ENCODE data around the gene ZNF236. TPM values are rescaled to one million over a fixed set of nuclear protein-coding genes. Genes with fewer than 3 reads are reported as not detected.
"Not testable (repeated sequence)": the region's sequence is repeated elsewhere in the genome, so short reads cannot be mapped to it uniquely, and the experiment has no call there.

The ZNF236 gene
- total RNA-seq, 1 donor from 2014 or later: 10.4 TPM

DNA sequence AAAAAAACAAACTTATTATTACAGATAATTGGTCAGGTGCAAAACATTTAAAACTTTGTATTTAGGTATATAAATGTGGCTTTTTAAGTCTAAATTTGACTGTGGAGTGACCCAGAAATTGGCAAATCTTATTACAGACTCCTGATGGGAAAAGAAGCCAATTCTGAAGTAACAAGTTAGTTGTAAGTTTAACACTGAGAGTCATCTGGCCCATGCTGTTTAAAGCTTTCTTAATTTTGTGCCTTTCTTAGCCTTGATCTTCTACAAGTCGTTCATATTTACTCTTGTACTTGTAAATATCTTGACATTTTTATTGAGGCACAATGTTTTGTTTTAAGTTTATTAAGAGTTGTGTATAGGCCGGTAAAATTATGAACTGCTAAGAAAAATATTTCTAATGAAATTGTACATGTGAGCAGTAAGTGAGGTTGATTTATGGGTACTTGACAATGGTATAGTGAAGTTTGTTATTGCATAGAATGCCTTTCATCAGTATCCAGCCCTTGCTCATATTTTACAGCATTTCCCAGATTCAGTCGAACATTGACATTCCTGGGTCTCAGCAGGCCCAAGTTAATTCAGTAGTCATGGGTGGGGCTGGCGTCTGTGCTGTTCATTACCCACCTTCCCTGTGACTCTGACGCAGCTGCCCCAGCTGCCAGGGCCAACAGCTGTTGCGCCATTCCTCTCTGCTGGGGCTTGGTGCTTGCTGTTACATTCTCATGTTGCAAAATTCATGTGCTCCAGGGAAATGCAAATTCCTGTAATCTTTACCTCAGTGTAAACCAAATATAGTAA is 121.4 kb downstream of the ZNF236 start:
- peak; percentile 78 for DNase-seq (ENCODE audit: low read depth)

DNA sequence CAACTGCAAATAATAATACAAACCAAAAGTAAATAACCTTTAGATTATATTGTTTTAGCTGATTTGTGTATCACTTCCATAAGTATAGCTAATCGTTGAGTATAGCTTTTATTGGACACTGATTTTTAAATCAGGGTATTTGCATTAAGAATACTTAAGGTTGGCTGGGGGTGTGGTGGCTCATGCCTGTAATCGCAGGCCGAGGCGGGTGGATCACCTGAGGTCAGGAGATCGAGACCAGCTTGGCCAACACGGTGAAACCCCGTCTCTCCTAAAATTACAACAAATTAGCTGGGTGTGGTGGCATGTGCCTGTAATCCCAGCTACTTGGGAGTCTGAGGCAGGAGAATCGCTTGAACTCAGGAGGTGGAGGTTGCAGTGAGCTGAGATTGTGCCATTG is 122.0 kb downstream of the ZNF236 start:
- not testable (repeated sequence) for DNase-seq (ENCODE audit: low read depth)

DNA sequence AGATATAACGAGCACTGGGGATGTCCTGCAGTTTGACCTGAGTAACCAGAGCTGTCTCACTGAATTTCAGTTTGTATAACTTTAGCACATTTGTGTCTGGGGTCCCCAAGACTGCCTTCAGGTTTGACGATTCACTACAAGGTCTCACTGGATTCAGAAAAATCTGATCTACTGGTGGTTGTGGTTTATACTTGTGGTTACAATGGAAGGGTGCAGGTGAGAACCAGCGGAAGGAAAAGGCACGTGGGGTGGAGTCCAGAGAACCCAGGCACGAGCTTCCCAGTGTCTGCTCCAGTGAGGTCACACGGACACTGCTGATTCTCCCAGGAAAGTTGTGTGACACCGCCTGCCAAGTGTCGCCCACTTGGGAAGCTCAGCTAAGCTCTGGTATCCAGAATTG is 126.0 kb downstream of the ZNF236 start:
- no peak for DNase-seq (ENCODE audit: low read depth)

DNA sequence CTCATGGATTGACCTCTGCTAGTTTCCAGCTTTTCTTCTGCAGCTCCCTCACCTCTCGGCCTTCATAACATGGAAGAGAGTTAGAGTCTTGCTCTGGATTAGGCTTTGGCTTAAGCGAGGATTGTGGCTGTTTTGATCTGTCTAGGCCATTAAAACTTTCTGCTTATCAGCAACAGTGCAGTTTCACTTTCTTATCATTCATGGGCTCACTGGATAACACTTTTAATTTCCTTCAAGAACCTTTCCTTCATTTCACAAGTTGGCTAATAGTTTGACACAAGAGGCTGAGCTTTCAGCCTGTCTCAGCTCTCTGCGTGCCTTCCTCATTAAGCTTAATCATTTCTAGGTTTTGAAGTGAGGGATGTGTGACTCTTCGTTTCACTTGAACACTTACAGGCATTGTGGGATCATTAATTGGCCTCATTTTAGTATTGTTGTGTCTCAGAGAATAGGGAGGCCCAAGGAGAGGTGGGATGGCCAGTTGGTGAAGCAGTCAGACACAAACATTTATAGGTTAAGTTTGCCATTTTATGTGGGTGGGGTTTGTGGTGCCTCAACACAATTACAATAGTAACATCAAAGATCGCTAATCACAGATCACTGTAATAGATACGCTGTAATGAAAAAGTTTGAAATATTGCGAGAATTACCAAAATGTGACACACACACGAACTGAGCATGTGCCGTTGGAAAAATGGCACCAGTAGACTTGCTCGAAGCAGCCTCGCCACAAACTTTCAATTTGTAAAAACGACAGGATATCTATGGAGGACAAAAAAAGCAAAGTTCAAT is 129.3 kb downstream of the ZNF236 start:
- no peak for DNase-seq (ENCODE audit: low read depth)

DNA sequence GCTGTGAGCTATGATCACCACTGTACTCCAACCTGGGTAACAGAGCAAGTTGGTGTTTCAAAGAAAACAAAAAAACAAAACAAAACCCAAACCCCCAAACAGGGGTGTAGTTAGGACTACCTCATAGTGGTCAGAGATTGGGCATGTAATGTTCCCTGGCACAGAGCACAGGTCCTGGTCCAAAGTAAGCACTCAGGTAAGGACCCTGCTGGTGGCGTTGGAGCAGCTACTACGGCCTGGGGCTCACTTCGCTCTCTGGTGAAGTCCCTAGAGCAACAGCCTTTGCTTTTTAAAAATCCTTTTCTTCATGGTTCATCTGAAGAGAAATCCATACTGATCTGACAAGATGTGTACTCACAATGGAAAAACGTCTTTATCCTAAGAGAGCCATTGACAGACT is 130.4 kb downstream of the ZNF236 start:
- no peak for DNase-seq (ENCODE audit: low read depth)

DNA sequence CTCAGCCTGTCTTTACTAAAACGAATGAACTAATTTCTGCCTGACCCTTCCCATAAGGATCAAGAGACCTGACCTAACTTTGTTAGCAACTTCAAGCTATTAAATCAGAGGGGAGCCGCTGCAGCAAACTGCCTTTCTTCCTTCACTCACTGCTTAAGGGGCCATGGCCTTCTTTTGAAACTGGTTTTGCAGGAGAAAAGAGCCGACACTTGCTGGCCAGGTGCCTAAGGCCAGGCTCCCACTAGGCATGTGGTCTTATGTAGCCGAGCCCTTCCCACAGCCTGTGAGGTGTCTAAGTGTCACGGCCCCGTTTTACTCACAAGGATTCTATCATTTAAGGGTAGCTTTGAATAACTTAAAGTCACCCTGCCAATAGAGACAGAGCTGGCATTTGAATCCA is 130.8 kb downstream of the ZNF236 start:
- no peak for DNase-seq (ENCODE audit: low read depth)

DNA sequence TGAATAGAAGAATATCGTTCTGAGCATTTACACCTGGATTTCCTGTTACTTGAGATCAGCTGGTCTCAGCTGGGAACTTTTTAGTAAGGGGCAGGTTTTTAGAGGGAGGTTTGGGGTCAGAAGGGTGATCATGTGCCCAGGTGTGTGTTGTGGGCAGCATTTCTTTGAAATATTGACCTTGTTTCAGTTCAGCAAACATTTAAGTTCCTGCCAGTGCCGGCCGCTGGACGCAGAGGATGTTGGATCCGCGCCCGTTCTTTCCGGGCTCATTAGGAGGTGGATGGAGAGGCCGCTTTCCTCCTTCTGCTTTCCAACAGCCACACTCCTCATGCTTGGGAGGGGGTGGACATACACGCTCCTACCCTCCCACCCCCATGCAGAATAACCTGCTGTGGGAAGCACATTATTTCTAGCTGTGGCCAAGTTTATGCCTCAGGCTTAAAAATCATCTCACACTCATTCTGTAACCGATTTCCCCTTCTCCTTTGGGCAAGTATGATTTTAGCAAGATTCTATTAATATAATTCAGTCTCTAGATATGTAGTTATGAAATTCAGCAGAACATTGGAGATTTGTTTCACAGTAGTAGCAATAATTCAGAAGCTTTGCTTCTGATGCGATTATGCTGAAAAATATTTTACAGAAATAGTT is 131.4 kb downstream of the ZNF236 start:
- DNase-seq (ENCODE audit: low read depth): no peak

DNA sequence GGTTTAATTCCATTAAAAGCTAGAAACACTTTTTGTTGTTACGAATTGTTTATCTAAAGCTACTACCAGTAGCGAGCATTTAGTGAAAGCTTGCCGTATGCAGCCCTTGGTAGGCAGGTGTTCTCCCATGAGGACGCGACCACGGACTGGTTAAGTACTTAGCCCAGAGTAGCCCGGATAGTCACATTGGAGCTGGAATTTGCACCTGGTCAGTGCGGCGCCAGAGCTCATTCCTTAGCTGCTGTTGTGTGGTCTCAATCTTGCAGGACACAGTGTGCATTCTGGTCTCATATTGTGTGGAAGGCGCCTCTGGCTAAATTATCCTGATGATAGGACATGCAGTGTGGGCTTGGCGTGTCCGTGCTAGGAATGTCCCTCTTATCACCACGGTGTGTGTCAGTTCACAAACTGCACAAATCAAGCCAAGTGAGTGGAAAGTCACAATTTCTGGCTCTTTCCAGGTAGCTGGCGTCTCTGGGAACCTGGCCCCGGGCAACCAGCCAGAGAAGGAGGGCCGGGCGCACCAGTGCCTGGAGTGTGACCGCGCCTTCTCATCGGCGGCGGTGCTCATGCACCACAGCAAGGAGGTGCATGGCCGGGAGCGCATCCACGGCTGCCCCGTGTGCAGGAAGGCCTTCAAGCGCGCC is 133.3 kb downstream of the ZNF236 start:
- peak; percentile 69 for DNase-seq (ENCODE audit: low read depth)

DNA sequence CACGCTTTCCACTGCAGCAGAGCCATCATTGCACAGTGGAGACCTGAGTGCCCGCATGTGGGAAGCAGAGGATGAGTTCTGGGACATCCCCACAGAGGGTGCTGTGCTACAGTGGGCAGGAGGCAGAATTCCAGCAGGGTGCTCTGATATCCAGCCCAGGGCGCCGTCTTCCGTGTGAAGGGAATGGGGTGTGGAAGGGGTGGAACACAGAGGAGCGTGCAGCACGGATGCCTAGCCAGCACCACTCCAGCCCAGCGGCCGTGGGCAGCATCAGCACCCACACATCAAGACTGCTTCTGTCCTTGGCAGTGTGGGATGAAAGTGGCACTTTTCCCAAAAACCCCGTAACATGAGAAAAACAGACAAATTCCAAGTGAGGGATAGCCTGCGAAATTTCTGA is 134.3 kb downstream of the ZNF236 start:
- DNase-seq (ENCODE audit: low read depth): no peak

DNA sequence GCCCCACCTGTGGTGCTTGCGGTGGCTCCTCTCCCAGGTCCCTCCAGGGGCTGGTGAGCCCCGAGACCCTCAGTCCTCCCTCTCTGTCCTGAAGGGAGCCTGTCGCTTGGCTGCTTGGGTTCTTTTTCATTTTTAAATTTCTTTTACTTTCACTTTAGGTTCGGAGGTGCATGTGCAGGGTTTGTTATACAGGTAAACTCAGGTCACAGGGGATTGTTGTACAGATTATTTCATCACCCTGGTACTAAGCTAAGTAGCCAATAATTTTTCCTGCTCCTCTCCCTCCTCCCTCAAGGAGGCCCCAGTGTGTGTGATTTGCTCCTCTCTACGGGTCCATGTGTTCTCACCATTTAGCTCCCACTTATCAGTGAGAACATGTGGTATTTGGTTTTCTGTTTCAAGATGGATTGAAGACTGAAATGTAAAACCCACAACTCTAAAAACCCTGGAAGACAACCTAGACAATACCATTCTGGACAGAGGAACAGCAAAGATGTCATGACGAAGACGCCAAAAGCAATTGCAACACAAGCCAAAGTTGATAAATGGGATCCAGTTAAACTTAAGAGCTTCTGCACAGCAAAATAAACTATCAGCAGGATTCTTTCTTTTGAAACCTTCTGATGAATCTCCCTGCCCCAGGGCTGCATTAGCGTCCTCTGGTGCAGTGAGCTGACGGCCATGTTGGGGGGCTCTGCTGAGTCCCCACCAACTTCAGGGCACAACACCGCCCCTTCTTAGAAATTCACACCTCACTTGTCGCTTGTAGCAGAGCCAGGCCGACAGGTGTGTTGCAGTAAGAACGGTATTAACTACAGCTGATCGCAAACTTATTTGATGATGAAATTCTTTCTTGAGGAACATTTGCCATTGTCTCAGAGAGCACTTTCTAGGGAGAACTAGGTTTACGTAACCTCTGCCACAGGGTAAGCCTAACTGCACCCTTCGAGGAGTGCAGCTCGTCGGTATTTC is 135.3 kb downstream of the ZNF236 start:
- DNase-seq (ENCODE audit: low read depth): no peak

DNA sequence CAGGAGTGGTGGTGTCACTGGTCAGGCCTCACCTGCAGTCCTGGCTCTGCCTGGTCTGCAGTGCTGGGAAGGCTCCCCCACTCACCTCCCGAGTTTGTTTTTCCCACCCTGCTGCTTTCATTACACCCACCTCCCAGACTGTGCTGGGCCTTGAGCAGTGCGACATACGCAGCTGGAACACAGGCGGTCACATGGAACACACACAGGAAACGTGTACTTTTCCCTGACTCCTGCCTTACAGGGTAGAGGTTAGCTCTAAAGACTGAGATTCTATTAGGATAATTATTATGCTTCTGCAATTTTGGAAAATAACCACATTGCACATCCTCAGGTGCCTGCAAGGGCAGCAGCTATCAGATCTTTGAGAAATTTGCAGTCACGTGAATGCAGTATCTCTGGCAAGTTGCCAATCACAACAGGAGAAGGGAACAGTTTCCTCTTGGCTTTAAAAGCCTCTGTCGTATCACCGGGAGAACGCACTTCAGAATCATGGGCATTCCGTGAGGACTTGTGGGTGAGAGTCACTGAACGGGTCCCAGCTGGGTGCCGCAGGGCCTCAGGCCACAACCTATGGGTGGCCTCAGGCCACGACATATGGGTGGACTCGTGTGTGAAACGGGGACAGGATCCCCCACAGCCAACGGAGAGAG is 136.5 kb downstream of the ZNF236 start:
- DNase-seq (ENCODE audit: low read depth): no peak

DNA sequence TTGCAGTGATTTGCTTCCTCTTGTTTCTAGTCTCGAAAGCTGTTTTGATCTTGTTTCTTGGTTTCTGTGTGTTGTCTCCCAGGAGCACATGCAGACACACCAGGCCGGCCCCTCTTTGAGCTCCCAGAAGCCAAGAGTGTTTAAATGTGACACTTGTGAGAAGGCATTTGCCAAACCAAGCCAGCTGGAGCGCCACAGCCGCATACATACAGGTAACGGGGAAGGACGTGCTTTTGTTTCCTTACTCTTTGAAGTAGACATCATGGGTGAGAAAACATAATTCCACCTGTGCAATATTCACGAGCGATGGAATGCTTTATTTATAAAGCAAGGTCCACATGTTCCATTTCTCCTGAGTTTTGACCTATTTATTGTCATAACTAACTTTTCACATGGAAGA is 137.2 kb downstream of the ZNF236 start:
- DNase-seq (ENCODE audit: low read depth): no peak

DNA sequence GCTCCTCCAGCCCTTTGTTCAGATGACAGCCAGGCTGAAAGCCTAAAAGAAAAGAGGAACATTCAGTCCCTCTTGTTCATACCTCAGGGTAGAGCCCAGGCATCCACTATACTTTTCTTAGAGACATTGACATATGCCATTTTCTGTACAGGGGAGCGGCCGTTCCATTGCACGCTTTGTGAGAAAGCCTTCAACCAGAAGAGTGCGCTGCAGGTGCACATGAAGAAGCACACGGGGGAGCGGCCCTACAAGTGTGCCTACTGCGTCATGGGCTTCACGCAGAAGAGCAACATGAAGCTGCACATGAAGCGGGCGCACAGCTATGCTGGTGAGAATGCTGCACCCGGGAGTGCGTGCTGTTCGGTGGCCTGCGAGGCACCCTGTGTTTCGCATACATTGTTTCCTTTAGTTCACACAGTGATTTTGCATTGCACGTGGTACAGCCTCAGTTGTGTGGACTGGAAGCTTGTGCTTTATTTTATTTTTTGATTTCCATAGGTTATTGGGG is 138.2 kb downstream of the ZNF236 start:
- no peak for DNase-seq (ENCODE audit: low read depth)

DNA sequence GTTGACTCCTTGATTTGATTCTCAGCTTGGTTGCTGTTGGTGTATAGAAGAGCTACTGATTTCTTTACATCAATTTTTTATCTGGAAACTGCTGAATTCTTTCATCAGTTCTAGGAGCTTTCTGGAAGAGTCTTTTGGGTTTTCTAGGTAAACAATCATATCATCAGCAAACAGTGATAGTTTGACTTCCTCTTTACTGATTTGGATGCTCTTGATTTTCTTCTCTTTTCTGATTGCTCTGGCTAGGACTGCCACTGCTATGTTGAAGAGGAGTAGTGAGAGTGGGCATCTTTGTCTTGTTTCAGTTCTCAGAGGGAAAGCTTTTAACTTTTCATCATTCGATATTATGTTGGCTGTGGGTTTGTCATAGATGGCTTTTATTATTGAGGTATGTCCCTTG is 140.5 kb downstream of the ZNF236 start:
- no peak for DNase-seq (ENCODE audit: low read depth)

DNA sequence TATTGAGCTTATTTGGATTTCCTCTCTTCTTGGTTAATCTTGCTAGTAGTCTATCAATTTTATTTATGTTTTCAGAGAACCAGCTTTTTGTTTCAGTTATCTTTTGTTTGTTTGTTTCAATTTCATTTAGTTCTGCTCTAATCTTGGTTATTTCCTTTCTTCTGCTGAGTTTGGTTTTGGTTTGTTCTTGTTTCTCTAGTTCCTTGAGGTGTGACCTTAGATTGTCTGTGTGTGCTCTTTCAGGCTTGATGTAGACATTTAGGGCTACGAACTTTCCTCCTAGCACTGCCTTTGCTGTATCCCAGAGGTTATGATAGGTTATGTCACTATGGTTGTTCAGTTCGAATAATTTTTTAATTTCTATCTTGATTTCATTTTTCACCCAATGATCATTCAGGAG is 141.6 kb downstream of the ZNF236 start:
- DNase-seq (ENCODE audit: low read depth): no peak

DNA sequence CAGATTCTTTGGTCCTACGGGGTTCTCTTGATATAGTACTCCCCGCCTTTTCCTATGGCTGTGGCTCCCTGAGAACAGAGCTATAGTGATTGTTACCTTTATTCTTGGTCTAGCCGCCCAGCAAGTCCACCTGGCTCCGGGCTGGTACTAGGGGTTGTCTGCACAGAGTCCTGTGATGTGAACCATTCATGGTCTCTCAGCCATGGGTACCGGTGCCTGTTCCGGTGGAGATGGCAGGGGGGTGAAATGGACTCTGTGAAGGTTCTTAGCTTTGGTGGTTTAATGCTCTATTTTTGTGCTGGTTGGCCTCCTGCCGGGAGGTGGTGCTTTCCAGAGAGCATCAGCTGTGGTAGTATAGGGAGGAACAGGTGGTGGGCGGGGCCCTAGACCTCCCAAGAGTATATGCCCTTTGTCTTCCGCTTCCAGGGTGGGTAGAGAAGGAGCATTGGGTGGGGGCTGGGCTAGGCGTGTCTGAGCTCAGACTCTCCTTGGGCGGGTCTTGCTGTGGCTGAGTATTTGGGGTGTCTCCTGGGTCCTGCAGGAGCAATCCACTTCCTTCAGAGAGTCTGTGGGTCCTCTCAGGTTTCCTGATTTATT is 143.3 kb downstream of the ZNF236 start:
- DNase-seq (ENCODE audit: low read depth): peak; percentile 80

DNA sequence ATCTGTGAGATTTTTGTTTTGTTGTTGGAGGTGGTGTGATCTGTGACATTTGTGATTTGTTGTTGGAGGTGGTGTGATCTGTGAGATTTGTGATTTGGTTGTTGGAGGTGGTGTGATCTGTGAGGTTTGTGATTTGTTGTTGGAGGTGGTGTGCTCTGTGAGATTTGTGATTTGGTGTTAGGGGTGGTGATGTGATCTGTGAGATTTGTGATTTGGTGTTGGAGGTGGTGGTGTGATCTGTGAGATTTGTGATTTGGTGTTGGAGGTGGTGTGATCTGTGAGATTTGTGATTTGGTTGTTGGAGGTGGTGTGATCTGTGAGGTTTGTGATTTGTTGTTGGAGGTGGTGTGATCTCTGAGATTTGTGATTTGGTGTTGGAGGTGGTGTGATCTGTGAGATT is 144.9 kb downstream of the ZNF236 start:
- DNase-seq (ENCODE audit: low read depth): not testable (repeated sequence)

DNA sequence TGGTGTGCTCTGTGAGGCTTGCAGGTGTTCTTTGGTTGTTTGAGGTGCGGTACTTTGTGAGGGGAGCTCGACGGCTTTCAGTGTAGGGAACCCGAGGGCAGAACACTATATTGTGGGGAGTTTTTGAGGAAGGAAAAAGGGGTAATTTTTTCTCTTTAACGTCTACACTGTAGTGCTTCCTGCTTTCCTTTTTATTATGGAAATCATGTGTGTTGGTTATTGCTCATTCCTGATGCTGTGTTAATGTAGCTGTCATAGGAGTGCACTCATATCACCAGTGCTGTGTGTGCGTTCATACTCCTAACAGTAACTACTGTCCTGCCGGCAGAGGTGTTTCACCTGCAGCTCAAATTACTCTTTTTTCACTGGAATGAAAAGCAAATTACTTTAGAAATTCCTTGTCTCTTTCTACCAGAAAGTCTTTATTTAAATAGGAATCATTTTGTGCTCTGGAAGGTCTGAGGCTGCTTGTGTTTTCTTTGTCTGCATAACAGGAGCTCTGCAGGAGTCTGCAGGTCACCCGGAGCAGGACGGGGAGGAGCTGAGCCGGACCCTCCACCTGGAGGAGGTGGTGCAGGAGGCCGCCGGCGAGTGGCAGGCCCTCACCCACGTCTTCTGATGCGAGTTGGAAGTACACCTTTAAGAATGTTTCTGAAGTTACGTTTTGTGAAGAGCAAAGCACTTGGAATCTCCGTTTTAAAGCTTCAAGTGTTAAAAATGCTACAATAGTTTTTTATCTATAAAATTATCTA is 145.5 kb downstream of the ZNF236 start:
- no peak for DNase-seq (ENCODE audit: low read depth)

All from myocyte (in vitro differentiated cells).